ENCODE data around the gene ELF2.
"Not testable (repeated sequence)": the region's sequence is repeated elsewhere in the genome, so short reads cannot be mapped to it uniquely, and the experiment has no call there.

The ELF2 gene

GRCh38 chr4:139202991-139203390 is 26.0 kb upstream of the ELF2 start:
- Histone ChIP-seq H3K4me3 (ENCODE audit: low read depth, low read length) (no peak overlapping the region), H2AFZ (no peak overlapping the region), H3K36me3 (ENCODE audit: control insufficient read depth, insufficient read depth, low read length) (no peaks in the 10 kb centered on the region), H3K27ac (no peak overlapping the region), H3K9ac (no peak overlapping the region), H3K9me3 (ENCODE audit: control insufficient read depth, low read length) (no peaks in the 10 kb centered on the region), H3K79me2 (no peaks in the 10 kb centered on the region), H3K4me2 (ENCODE audit: low read length) (no peak overlapping the region), H3K27me3 (ENCODE audit: control insufficient read depth, insufficient read depth, low read length) (no peaks in the 10 kb centered on the region), H3K4me1 (no peaks in the 10 kb centered on the region)
- no peak for TF ChIP-seq CTCF (IDR thresholded peaks at IDR 0.05)

- Histone ChIP-seq H3K9ac (no peak overlapping the region), H3K4me1 (no peaks in the 10 kb centered on the region), H3K4me3 (ENCODE audit: low read depth, low read length) (no peak overlapping the region), H3K27me3 (ENCODE audit: control insufficient read depth, insufficient read depth, low read length) (no peaks in the 10 kb centered on the region), H3K79me2 (no peaks in the 10 kb centered on the region), H3K27ac (no peak overlapping the region), H3K4me2 (ENCODE audit: low read length) (no peak overlapping the region), H3K36me3 (ENCODE audit: control insufficient read depth, insufficient read depth, low read length) (no peaks in the 10 kb centered on the region), H2AFZ (no peak overlapping the region), H3K9me3 (ENCODE audit: control insufficient read depth, low read length) (no peaks in the 10 kb centered on the region)
- TF ChIP-seq CTCF (IDR thresholded peaks at IDR 0.05), result no peak
Observed at GRCh38 chr4:139200506-139200905, 23.5 kb upstream of the ELF2 start.

- Histone ChIP-seq H3K4me1 (no peaks in the 10 kb centered on the region), H3K36me3 (ENCODE audit: control insufficient read depth, insufficient read depth, low read length) (no peaks in the 10 kb centered on the region), H3K27me3 (ENCODE audit: control insufficient read depth, insufficient read depth, low read length) (no peaks in the 10 kb centered on the region), H2AFZ (no peak overlapping the region), H3K9ac (no peak overlapping the region), H3K27ac (no peak overlapping the region), H3K79me2 (no peaks in the 10 kb centered on the region), H3K4me2 (ENCODE audit: low read length) (no peak overlapping the region), H3K9me3 (ENCODE audit: control insufficient read depth, low read length) (no peaks in the 10 kb centered on the region), H3K4me3 (ENCODE audit: low read depth, low read length) (no peak overlapping the region)
- no peak for TF ChIP-seq CTCF (IDR thresholded peaks at IDR 0.05)
Observed at GRCh38 chr4:139200102-139200501, 23.1 kb upstream of the ELF2 start.

GRCh38 chr4:139197214-139197613 is 20.2 kb upstream of the ELF2 start:
- H3K27ac ChIP-seq; H2AFZ ChIP-seq; H3K27me3 ChIP-seq (ENCODE audit: control insufficient read depth, insufficient read depth, low read length); H3K9ac ChIP-seq; H3K4me2 ChIP-seq (ENCODE audit: low read length); H3K36me3 ChIP-seq (ENCODE audit: control insufficient read depth, insufficient read depth, low read length); H3K4me1 ChIP-seq; H3K4me3 ChIP-seq (ENCODE audit: low read depth, low read length); H3K9me3 ChIP-seq (ENCODE audit: control insufficient read depth, low read length); H3K79me2 ChIP-seq: not testable (repeated sequence)

GRCh38 chr4:139196462-139196861 is 19.4 kb upstream of the ELF2 start:
- no peak overlapping the region for H3K4me2 ChIP-seq (ENCODE audit: low read length)
- no peaks in the 10 kb centered on the region for H3K9me3 ChIP-seq (ENCODE audit: control insufficient read depth, low read length)
- no peak overlapping the region for H3K9ac ChIP-seq
- no peaks in the 10 kb centered on the region for H3K4me1 ChIP-seq
- H3K4me3 ChIP-seq (ENCODE audit: low read depth, low read length), result no peak overlapping the region
- H3K27ac ChIP-seq, result no peak overlapping the region
- H3K36me3 ChIP-seq (ENCODE audit: control insufficient read depth, insufficient read depth, low read length), result no peaks in the 10 kb centered on the region
- no peaks in the 10 kb centered on the region for H3K27me3 ChIP-seq (ENCODE audit: control insufficient read depth, insufficient read depth, low read length)
- H2AFZ ChIP-seq, result no peak overlapping the region
- no peak for TF ChIP-seq CTCF (IDR thresholded peaks at IDR 0.05)
- H3K79me2 ChIP-seq, result no peaks in the 10 kb centered on the region

Data from parathyroid adenoma (tissue), 2 donors.